HG03066 (cell line): Measurements from ENCODE around the gene PROB1.

Experiments
- ATAC-seq: cut with Tn5 transposase; IDR thresholded peaks from one replicate; pipeline ENCODE4 v1.9.1; 2021; ENCODE audit warnings: low read depth; ENCODE audit not compliant: unreplicated experiment

The PROB1 gene

GRCh38 chr5:139343476-139343875 lies 51.4 kb downstream of the PROB1 start:
- ATAC-seq, result no peak

GRCh38 chr5:139342423-139342723 lies 52.5 kb downstream of the PROB1 start:
- ATAC-seq, result no peak

GRCh38 chr5:139341689-139342422 lies 53.0 kb downstream of the PROB1 start, which contains the start of gene PAIP2:
Gene PAIP2 (plus strand): TSS chr5:139341854. CDS start chr5:139363785, 21,931 bp downstream.
- ATAC-seq, result peak; percentile 93

GRCh38 chr5:139341187-139341688 lies 53.7 kb downstream of the PROB1 start:
- no peak for ATAC-seq
